Measurements from ENCODE around the gene ZBTB20.

The ZBTB20 gene

DNA sequence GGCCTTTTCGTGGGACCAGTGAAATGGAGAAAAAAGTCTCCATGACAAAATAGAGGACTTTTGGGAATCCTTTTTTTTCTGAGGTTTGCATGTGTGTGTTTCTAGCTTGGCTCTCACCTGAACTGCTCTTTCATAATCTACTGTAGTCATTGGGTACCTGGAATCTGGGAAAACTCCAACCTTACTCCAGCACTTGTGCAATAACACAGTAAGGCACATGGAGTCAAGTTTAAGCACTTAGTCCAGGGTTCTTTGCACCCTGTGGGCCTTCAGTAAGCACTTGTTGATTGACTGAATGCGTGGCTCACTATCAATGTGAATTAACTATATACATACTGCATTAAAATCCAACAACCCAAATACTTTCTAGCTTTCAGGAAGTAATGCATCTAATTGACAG, 299.5 kb downstream of the ZBTB20 start:
- DNase-seq: no peak
- no peaks in the 10 kb centered on the region for H3K9me2 ChIP-seq (replicated peaks; ENCODE audit: insufficient read depth, low read length)
- no peaks in the 10 kb centered on the region for H4K20me1 ChIP-seq (ENCODE audit: insufficient read depth, low read length)
- TF ChIP-seq EZH2phosphoT487 (IDR thresholded peaks at IDR 0.05; ENCODE audit: low read length) (no peak), CTCF (IDR thresholded peaks at IDR 0.05; ENCODE audit: low read length) (no peak), EZH2 (optimal IDR thresholded peaks at IDR 0.05; ENCODE audit: low read depth, low read length) (no peak)
- no peak overlapping the region for H3K9ac ChIP-seq (ENCODE audit: low read length)
- H3K27ac ChIP-seq (ENCODE audit: low read length): no peak overlapping the region
- H3K36me3 ChIP-seq (replicated peaks; ENCODE audit: insufficient read depth, low read length): no peaks in the 10 kb centered on the region
- H3F3A ChIP-seq (ENCODE audit: insufficient read depth, low read length): no peaks in the 10 kb centered on the region
- no peak overlapping the region for H3K4me3 ChIP-seq (ENCODE audit: low read length)
- no peaks in the 10 kb centered on the region for H3K79me2 ChIP-seq (ENCODE audit: low read length)
- no peak overlapping the region for H3K4me2 ChIP-seq (ENCODE audit: low read depth, low read length)
- H3K4me1 ChIP-seq (ENCODE audit: low read length): no peaks in the 10 kb centered on the region
- no peak overlapping the region for H2AFZ ChIP-seq (ENCODE audit: low read length)
- no peaks in the 10 kb centered on the region for H3K27me3 ChIP-seq (replicated peaks; ENCODE audit: insufficient read depth, low read length)
- H3K9me3 ChIP-seq (replicated peaks; ENCODE audit: insufficient read depth, low read length): no peaks in the 10 kb centered on the region

GRCh38 chr3:114846779-114847178, 300.3 kb downstream of the ZBTB20 start:
- Histone ChIP-seq H3K36me3 (replicated peaks; ENCODE audit: insufficient read depth, low read length) (no peaks in the 10 kb centered on the region), H3F3A (ENCODE audit: insufficient read depth, low read length) (no peaks in the 10 kb centered on the region), H3K4me1 (ENCODE audit: low read length) (no peaks in the 10 kb centered on the region), H2AFZ (ENCODE audit: low read length) (no peak overlapping the region), H3K27ac (ENCODE audit: low read length) (no peak overlapping the region), H3K79me2 (ENCODE audit: low read length) (no peaks in the 10 kb centered on the region), H3K9me3 (replicated peaks; ENCODE audit: insufficient read depth, low read length) (no peaks in the 10 kb centered on the region), H3K27me3 (replicated peaks; ENCODE audit: insufficient read depth, low read length) (no peaks in the 10 kb centered on the region), H3K9ac (ENCODE audit: low read length) (no peak overlapping the region), H3K4me3 (ENCODE audit: low read length) (no peak overlapping the region), H3K9me2 (replicated peaks; ENCODE audit: insufficient read depth, low read length) (no peaks in the 10 kb centered on the region), H3K4me2 (ENCODE audit: low read depth, low read length) (no peak overlapping the region), H4K20me1 (ENCODE audit: insufficient read depth, low read length) (no peaks in the 10 kb centered on the region)
- TF ChIP-seq EZH2 (optimal IDR thresholded peaks at IDR 0.05; ENCODE audit: low read depth, low read length) (no peak), EZH2phosphoT487 (IDR thresholded peaks at IDR 0.05; ENCODE audit: low read length) (no peak), CTCF (IDR thresholded peaks at IDR 0.05; ENCODE audit: low read length) (no peak)
- DNase-seq: no peak

GRCh38 chr3:114846252-114846651, 300.8 kb downstream of the ZBTB20 start:
- Histone ChIP-seq H3K9me2 (replicated peaks; ENCODE audit: insufficient read depth, low read length) (no peaks in the 10 kb centered on the region), H3K36me3 (replicated peaks; ENCODE audit: insufficient read depth, low read length) (no peaks in the 10 kb centered on the region), H3K4me3 (ENCODE audit: low read length) (no peak overlapping the region), H3K9me3 (replicated peaks; ENCODE audit: insufficient read depth, low read length) (no peaks in the 10 kb centered on the region), H3K79me2 (ENCODE audit: low read length) (no peaks in the 10 kb centered on the region), H3K4me1 (ENCODE audit: low read length) (no peaks in the 10 kb centered on the region), H4K20me1 (ENCODE audit: insufficient read depth, low read length) (no peaks in the 10 kb centered on the region), H3K27me3 (replicated peaks; ENCODE audit: insufficient read depth, low read length) (no peaks in the 10 kb centered on the region), H3F3A (ENCODE audit: insufficient read depth, low read length) (no peaks in the 10 kb centered on the region), H2AFZ (ENCODE audit: low read length) (no peak overlapping the region), H3K4me2 (ENCODE audit: low read depth, low read length) (no peak overlapping the region), H3K9ac (ENCODE audit: low read length) (no peak overlapping the region), H3K27ac (ENCODE audit: low read length) (no peak overlapping the region)
- TF ChIP-seq EZH2phosphoT487 (IDR thresholded peaks at IDR 0.05; ENCODE audit: low read length) (no peak), CTCF (IDR thresholded peaks at IDR 0.05; ENCODE audit: low read length) (no peak), EZH2 (optimal IDR thresholded peaks at IDR 0.05; ENCODE audit: low read depth, low read length) (no peak)
- DNase-seq: no peak

Data from MM.1S (cell line).